Measurements from ENCODE around the gene UBR4. TPM values are rescaled to one million over a fixed set of nuclear protein-coding genes. Genes with fewer than 3 reads are reported as not detected.

UBR4 gene
- polyA plus RNA-seq, 1 of the 3 experiments (the other 2 are of a cell fraction): 68.7 TPM

DNA sequence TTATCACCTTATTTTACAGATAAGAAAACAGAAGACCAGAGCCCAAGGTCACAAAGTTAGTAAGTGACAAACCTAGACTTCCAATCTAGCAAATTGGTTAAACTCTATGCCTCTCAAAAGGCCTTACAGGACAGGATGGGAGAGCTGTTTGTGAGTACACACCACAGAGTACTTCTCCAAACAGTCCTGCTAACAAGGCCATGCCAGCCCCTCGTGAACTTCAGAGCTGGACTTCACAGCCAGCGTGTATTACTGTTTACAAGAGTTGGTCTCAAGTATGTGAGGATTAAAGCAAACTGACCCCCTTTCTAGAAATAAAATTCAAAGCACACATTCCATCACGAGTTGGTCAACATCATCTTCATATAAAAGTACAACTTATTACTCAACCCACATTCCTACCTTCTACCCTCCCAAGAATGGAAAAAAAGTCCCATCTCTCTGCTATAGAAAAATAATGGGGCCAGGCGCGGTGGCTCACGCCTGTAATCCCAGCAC lies 19.8 kb upstream of the UBR4 start:
- WGBS (ENCODE audit: low lambda C conversion rate): 88% methylated on average over 4 of the region's 6 CpGs
- Histone ChIP-seq H3K79me2 (ENCODE audit: insufficient read depth) (peaks cover 5% of the 10 kb centered on the region; the same call in 1 of the 2 replicates), H3F3A (replicated peaks; ENCODE audit: insufficient read depth) (no peaks in the 10 kb centered on the region), H3K4me1 (ENCODE audit: control insufficient read depth in 1 of 2, insufficient read depth in 2 of 2, low read depth in 1 of 2, low read length in 1 of 2) (no peaks in the 10 kb centered on the region), H3K4me2 (no peak overlapping the region), H3K36me3 (replicated peaks in 1 of 2; ENCODE audit: control insufficient read depth in 1 of 2, insufficient read depth in 2 of 2, low read length in 1 of 2) (peaks cover 44 to 55% of the 10 kb centered on the region in 2 experiments), H3K9ac (no peak overlapping the region), H3K9me2 (no peaks in the 10 kb centered on the region), H3K27me3 (ENCODE audit: insufficient read depth) (no peaks in the 10 kb centered on the region), H3K4me3 (ENCODE audit: low read depth in 2 of 2, low read length in 1 of 2) (no peak overlapping the region), H2AFZ (ENCODE audit: low read depth) (no peak overlapping the region), H3K27ac (ENCODE audit: low read depth in 2 of 2, low read length in 1 of 2) (no peak overlapping the region), H4K20me1 (ENCODE audit: insufficient read depth) (no peaks in the 10 kb centered on the region), H3K9me3 (no peaks in the 10 kb centered on the region)
- DNase-seq: no peak
- ChIA-PET POLR2A (no interaction called here), CTCF (interaction anchor here (1.1 kb wide), 1 partner anchor 11 kb away, joined by 3 read pairs; no protein-coding TSS in a partner anchor)
- TF ChIP-seq, protein P1, sequence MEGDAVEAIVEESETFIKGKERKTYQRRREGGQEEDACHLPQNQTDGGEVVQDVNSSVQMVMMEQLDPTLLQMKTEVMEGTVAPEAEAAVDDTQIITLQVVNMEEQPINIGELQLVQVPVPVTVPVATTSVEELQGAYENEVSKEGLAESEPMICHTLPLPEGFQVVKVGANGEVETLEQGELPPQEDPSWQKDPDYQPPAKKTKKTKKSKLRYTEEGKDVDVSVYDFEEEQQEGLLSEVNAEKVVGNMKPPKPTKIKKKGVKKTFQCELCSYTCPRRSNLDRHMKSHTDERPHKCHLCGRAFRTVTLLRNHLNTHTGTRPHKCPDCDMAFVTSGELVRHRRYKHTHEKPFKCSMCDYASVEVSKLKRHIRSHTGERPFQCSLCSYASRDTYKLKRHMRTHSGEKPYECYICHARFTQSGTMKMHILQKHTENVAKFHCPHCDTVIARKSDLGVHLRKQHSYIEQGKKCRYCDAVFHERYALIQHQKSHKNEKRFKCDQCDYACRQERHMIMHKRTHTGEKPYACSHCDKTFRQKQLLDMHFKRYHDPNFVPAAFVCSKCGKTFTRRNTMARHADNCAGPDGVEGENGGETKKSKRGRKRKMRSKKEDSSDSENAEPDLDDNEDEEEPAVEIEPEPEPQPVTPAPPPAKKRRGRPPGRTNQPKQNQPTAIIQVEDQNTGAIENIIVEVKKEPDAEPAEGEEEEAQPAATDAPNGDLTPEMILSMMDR (IDR thresholded peaks at IDR 0.05): no peak
- no peak for TF ChIP-seq NFIC (IDR thresholded peaks at IDR 0.05; ENCODE audit: borderline replicate concordance)
- no peak for TF ChIP-seq TEAD4 (IDR thresholded peaks at IDR 0.05; ENCODE audit: borderline replicate concordance, insufficient read depth)
- TF ChIP-seq RXRA (IDR thresholded peaks at IDR 0.05; ENCODE audit: borderline replicate concordance, low read depth): no peak
- TF ChIP-seq FOXM1 (IDR thresholded peaks at IDR 0.05; ENCODE audit: low read depth): no peak
- TF ChIP-seq SMC3 (IDR thresholded peaks at IDR 0.05; ENCODE audit: low read depth, low read length): no peak
- TF ChIP-seq, protein P2, sequence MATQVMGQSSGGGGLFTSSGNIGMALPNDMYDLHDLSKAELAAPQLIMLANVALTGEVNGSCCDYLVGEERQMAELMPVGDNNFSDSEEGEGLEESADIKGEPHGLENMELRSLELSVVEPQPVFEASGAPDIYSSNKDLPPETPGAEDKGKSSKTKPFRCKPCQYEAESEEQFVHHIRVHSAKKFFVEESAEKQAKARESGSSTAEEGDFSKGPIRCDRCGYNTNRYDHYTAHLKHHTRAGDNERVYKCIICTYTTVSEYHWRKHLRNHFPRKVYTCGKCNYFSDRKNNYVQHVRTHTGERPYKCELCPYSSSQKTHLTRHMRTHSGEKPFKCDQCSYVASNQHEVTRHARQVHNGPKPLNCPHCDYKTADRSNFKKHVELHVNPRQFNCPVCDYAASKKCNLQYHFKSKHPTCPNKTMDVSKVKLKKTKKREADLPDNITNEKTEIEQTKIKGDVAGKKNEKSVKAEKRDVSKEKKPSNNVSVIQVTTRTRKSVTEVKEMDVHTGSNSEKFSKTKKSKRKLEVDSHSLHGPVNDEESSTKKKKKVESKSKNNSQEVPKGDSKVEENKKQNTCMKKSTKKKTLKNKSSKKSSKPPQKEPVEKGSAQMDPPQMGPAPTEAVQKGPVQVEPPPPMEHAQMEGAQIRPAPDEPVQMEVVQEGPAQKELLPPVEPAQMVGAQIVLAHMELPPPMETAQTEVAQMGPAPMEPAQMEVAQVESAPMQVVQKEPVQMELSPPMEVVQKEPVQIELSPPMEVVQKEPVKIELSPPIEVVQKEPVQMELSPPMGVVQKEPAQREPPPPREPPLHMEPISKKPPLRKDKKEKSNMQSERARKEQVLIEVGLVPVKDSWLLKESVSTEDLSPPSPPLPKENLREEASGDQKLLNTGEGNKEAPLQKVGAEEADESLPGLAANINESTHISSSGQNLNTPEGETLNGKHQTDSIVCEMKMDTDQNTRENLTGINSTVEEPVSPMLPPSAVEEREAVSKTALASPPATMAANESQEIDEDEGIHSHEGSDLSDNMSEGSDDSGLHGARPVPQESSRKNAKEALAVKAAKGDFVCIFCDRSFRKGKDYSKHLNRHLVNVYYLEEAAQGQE (IDR thresholded peaks at IDR 0.05; ENCODE audit: low read depth, low read length): no peak
- TF ChIP-seq, protein P3, sequence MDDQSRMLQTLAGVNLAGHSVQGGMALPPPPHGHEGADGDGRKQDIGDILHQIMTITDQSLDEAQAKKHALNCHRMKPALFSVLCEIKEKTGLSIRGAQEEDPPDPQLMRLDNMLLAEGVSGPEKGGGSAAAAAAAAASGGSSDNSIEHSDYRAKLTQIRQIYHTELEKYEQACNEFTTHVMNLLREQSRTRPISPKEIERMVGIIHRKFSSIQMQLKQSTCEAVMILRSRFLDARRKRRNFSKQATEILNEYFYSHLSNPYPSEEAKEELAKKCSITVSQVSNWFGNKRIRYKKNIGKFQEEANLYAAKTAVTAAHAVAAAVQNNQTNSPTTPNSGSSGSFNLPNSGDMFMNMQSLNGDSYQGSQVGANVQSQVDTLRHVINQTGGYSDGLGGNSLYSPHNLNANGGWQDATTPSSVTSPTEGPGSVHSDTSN (IDR thresholded peaks at IDR 0.05): no peak
- TF ChIP-seq CHD2 (IDR thresholded peaks at IDR 0.05; ENCODE audit: low read length, partially characterized antibody): no peak
- TF ChIP-seq YY1 (IDR thresholded peaks at IDR 0.05; ENCODE audit: low read depth): no peak
- no peak for TF ChIP-seq JUND (IDR thresholded peaks at IDR 0.05)
- no peak for TF ChIP-seq TCF12 (IDR thresholded peaks at IDR 0.05)
- no peak for TF ChIP-seq ELF1 (IDR thresholded peaks at IDR 0.05)
- TF ChIP-seq GABPA (IDR thresholded peaks at IDR 0.05; ENCODE audit: low read depth): no peak
- no peak for TF ChIP-seq MXI1 (IDR thresholded peaks at IDR 0.05; ENCODE audit: low read depth, low read length)
- no peak for TF ChIP-seq EP300 (IDR thresholded peaks at IDR 0.05; ENCODE audit: borderline replicate concordance in 1 of 2, low read depth in 1 of 2, low read length in 1 of 2)
- TF ChIP-seq, protein P4, sequence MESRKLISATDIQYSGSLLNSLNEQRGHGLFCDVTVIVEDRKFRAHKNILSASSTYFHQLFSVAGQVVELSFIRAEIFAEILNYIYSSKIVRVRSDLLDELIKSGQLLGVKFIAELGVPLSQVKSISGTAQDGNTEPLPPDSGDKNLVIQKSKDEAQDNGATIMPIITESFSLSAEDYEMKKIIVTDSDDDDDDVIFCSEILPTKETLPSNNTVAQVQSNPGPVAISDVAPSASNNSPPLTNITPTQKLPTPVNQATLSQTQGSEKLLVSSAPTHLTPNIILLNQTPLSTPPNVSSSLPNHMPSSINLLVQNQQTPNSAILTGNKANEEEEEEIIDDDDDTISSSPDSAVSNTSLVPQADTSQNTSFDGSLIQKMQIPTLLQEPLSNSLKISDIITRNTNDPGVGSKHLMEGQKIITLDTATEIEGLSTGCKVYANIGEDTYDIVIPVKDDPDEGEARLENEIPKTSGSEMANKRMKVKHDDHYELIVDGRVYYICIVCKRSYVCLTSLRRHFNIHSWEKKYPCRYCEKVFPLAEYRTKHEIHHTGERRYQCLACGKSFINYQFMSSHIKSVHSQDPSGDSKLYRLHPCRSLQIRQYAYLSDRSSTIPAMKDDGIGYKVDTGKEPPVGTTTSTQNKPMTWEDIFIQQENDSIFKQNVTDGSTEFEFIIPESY (IDR thresholded peaks at IDR 0.05; ENCODE audit: borderline replicate concordance, low read depth): no peak
